Measurements from ENCODE around the gene TSEN15. TPM values are rescaled to one million over a fixed set of nuclear protein-coding genes. Genes with fewer than 3 reads are reported as not detected.

Gene TSEN15
- total RNA-seq, 4 donors from 2014 or later = 2.6 to 16.5 (median 8.0) TPM

- H3K4me1 ChIP-seq = no peaks in the 10 kb centered on the region
- intact Hi-C loops (cut with DNase I; ENCODE audit: low total_unique reads) (no loop called here), in situ Hi-C loops (cut with MboI; ENCODE audit: low pct_ligation_motif_present in 1 of 4, low pct_unique_long_range_greater_than_20kb in 1 of 4, low sequenced_read_pairs in 3 of 4) (no loop called here)
- no peaks in the 10 kb centered on the region for H3K27me3 ChIP-seq
- DNase-seq = no peak
- no peaks in the 10 kb centered on the region for H3K36me3 ChIP-seq
- H3K9me3 ChIP-seq = no peaks in the 10 kb centered on the region
- H3K4me3 ChIP-seq = no peak overlapping the region
- TF ChIP-seq POLR2AphosphoS5 (IDR thresholded peaks at IDR 0.05) = no peak
- no peak for TF ChIP-seq EP300 (IDR thresholded peaks at IDR 0.05; ENCODE audit: low read depth)
- no peak for TF ChIP-seq POLR2A (IDR thresholded peaks at IDR 0.05)
- TF ChIP-seq CTCF (IDR thresholded peaks at IDR 0.05) = no peak
- 87% methylated on average over 2 of the region's 2 CpGs; no CpG with 5 or more reads in 1 of the 2 donors for WGBS, 2 donors (ENCODE audit: low coverage in 1 of 2)
- H3K27ac ChIP-seq = no peak overlapping the region
Measured at GRCh38 chr1:184116287-184116686, 64.8 kb downstream of the TSEN15 start.

GRCh38 chr1:184118046-184118445, 66.5 kb downstream of the TSEN15 start:
- Histone ChIP-seq H3K36me3 (no peaks in the 10 kb centered on the region), H3K27ac (no peak overlapping the region), H3K9me3 (no peaks in the 10 kb centered on the region), H3K27me3 (no peaks in the 10 kb centered on the region), H3K4me3 (no peak overlapping the region), H3K4me1 (no peaks in the 10 kb centered on the region)
- DNase-seq = no peak
- no peak for TF ChIP-seq POLR2AphosphoS5 (IDR thresholded peaks at IDR 0.05)
- TF ChIP-seq POLR2A (IDR thresholded peaks at IDR 0.05) = no peak
- TF ChIP-seq EP300 (IDR thresholded peaks at IDR 0.05; ENCODE audit: low read depth) = no peak
- TF ChIP-seq CTCF (IDR thresholded peaks at IDR 0.05) = no peak
- in situ Hi-C loops (cut with MboI; ENCODE audit: low pct_ligation_motif_present in 1 of 4, low pct_unique_long_range_greater_than_20kb in 1 of 4, low sequenced_read_pairs in 3 of 4) = no loop called here
- intact Hi-C loops (cut with DNase I; ENCODE audit: low total_unique reads) = no loop called here
- WGBS, 2 donors (ENCODE audit: low coverage in 1 of 2) = 79% methylated on average over 2 of the region's 2 CpGs; no CpG with 5 or more reads in 1 of the 2 donors

Other genes starting within 250 kb of the TSEN15 start
- gene RGL1, start 246.6 kb upstream of the TSEN15 start, total RNA-seq = 10 to 100 TPM; 12.1 to 13.8 (median 13.0) TPM
- gene COLGALT2, start 14.0 kb upstream of the TSEN15 start, total RNA-seq = 1 to 10 TPM in 3 of 4 donors, under 1 TPM in 1; 0.37 to 2.4 (median 1.7) TPM

Measured in transverse colon (tissue), 4 donors.